GM12878 (cell line): ENCODE data around the gene ITPKB. TPM values are rescaled to one million over a fixed set of nuclear protein-coding genes. Genes with fewer than 3 reads are reported as not detected.

Source experiments
- ATAC-seq: fragments of 200-7000 bp; cut with Tn5 transposase; 3 replicates; pipeline ENCODE4 v1.9.1; 2020; ENCODE audit warnings: mild to moderate bottlenecking, moderate library complexity
- BruUV-seq: library from RNA; stranded (reverse); fragments of 400-500 nt; replicated peaks from 2 replicates; lab custom pipeline; 2021; lab: Mats Ljungman, UMichigan
- CTCF ChIA-PET: fragments of 300-600 bp; sonication (Branson Sonifier 250); formaldehyde crosslinking; extraction: SDS; loops from one replicate; lab custom pipeline; 2021; ENCODE audit warnings: inconsistent platforms; lab: Yijun Ruan, JAX
- POLR2A ChIA-PET: fragments of 350-600 bp; formaldehyde crosslinking; extraction: SDS; loops from one replicate; lab custom pipeline; 2021; ENCODE audit warnings: inconsistent platforms; lab: Charles Lee
- RAD21 ChIA-PET: fragments of 300-600 bp; sonication (Branson Sonifier 250); formaldehyde crosslinking; loops from one replicate; lab custom pipeline; 2023; ENCODE audit warnings: antibody characterized with exemption; ENCODE audit not compliant: unreplicated experiment; lab: Charles Lee
- SMC1A ChIA-PET: fragments of 300-600 bp; sonication (Branson Sonifier 250); formaldehyde crosslinking; loops from one replicate; lab custom pipeline; 2023; ENCODE audit not compliant: unreplicated experiment, uncharacterized antibody; lab: Charles Lee
- DNase-seq: peaks from one replicate; pipeline ENCODE4 v3.0.0-alpha.2; 2011; ENCODE audit warnings: low read depth, low spot score
- FAIRE-seq: peaks from 3 replicates; lab custom pipeline; 2011; peaks lifted over from hg19 to GRCh38; lab: Jason Lieb, UNC
- H2AFZ ChIP-seq: 2 replicates; pipeline ENCODE4 v1.6.0; 2011; ENCODE audit warnings: low read depth, low read length, control low read depth; ENCODE audit not compliant: control insufficient read depth
- H3K27ac ChIP-seq: 2 replicates; pipeline ENCODE4 v1.5.1; 2011; ENCODE audit warnings: control low read depth; ENCODE audit not compliant: control insufficient read depth, insufficient read depth
- H3K27me3 ChIP-seq, 2 experiments: replicated peaks in 1 of 2; 2 replicates each; pipeline versions ENCODE4 v1.6.0 to v1.6.1; 2011; ENCODE audit warnings: low read length in 1 of 2; ENCODE audit not compliant: control insufficient read depth in 2 of 2, insufficient read depth in 2 of 2
- H3K36me3 ChIP-seq, 2 experiments: 2 replicates each; pipeline ENCODE4 v1.5.1; 2011; ENCODE audit warnings: low read length in 1 of 2; ENCODE audit not compliant: control insufficient read depth in 2 of 2, insufficient read depth in 2 of 2
- H3K4me1 ChIP-seq: 2 replicates; pipeline ENCODE4 v1.6.1; 2011; ENCODE audit warnings: mild to moderate bottlenecking, low read length, moderate library complexity, mixed read lengths; ENCODE audit not compliant: control insufficient read depth, insufficient read depth
- H3K4me2 ChIP-seq: 2 replicates; pipeline ENCODE4 v1.6.0; 2011; ENCODE audit warnings: control low read depth; ENCODE audit not compliant: control insufficient read depth, insufficient read depth
- H3K4me3 ChIP-seq: fragments of 200-600 bp; sonication (generic); 2 replicates; pipeline ENCODE4 v1.5.1; 2016
- H3K79me2 ChIP-seq: 2 replicates; pipeline ENCODE4 v1.6.0; 2011; ENCODE audit warnings: low read length; ENCODE audit not compliant: control insufficient read depth, insufficient read depth
- H3K9ac ChIP-seq: 2 replicates; pipeline ENCODE4 v1.8.0; 2011; ENCODE audit warnings: low read length, control low read depth, mixed read lengths; ENCODE audit not compliant: control insufficient read depth, insufficient read depth
- H3K9me3 ChIP-seq: replicated peaks from 3 replicates; pipeline ENCODE4 v1.5.1; 2011; ENCODE audit warnings: mild to moderate bottlenecking, low read length; ENCODE audit not compliant: control insufficient read depth, insufficient read depth
- H4K20me1 ChIP-seq: 2 replicates; pipeline ENCODE4 v1.6.0; 2011; ENCODE audit not compliant: control insufficient read depth, insufficient read depth
- BACH1 ChIP-seq: fragments of 450-650 bp; IDR thresholded peaks from 2 replicates; pipeline ENCODE4 v1.6.1; 2017; ENCODE audit warnings: mild to moderate bottlenecking, borderline replicate concordance
- CHD2 ChIP-seq: IDR thresholded peaks from 2 replicates; pipeline ENCODE4 v1.6.1; 2011; ENCODE audit warnings: low read depth, low read length, improper control_type of control experiment, borderline replicate concordance
- EED ChIP-seq: sonication (generic); IDR thresholded peaks from 2 replicates; pipeline ENCODE4 v1.6.1; 2016; ENCODE audit warnings: antibody characterized with exemption, low read depth
- ETV6 ChIP-seq, 2 experiments: fragments of 450-650 bp in 1 of 2; IDR thresholded peaks in 1 of 2; conservative IDR thresholded peaks in 1 of 2; 2 replicates each; pipeline ENCODE4 v1.6.1; 2014; ENCODE audit warnings: antibody characterized with exemption in 1 of 2, borderline replicate concordance in 1 of 2, low read depth in 1 of 2, mild to moderate bottlenecking in 1 of 2, moderate library complexity in 1 of 2
- GATAD2B ChIP-seq: fragments of 450-650 bp; conservative IDR thresholded peaks from 2 replicates; pipeline ENCODE4 v1.6.1; 2017; ENCODE audit warnings: low read depth, mild to moderate bottlenecking, moderate library complexity
- MEF2A ChIP-seq: IDR thresholded peaks from 2 replicates; pipeline ENCODE4 v1.6.1; 2011; ENCODE audit warnings: low read depth, mild to moderate bottlenecking, low read length, moderate library complexity; ENCODE audit not compliant: insufficient read depth
- NFIC ChIP-seq: IDR thresholded peaks from 2 replicates; pipeline ENCODE4 v1.6.1; 2012; ENCODE audit warnings: low read depth, mild to moderate bottlenecking, inconsistent platforms, low read length, moderate library complexity
- NR2F1 ChIP-seq: fragments of 450-650 bp; conservative IDR thresholded peaks from 2 replicates; pipeline ENCODE4 v1.6.1; 2017; ENCODE audit warnings: mild to moderate bottlenecking
- NRF1 ChIP-seq: conservative IDR thresholded peaks from 2 replicates; pipeline ENCODE4 v1.6.1; 2011; ENCODE audit warnings: mild to moderate bottlenecking, low read depth, low read length, improper control_type of control experiment
- PAX8 ChIP-seq: fragments of 450-650 bp; IDR thresholded peaks from 2 replicates; pipeline ENCODE4 v1.6.1; 2017; ENCODE audit warnings: mild to moderate bottlenecking, moderate library complexity
- RELB ChIP-seq: fragments of 450-650 bp; IDR thresholded peaks from 2 replicates; pipeline ENCODE4 v1.6.1; 2017; ENCODE audit warnings: low read depth, mild to moderate bottlenecking, moderate library complexity
- SMAD1 ChIP-seq: fragments of 450-650 bp; IDR thresholded peaks from 2 replicates; pipeline ENCODE4 v1.6.1; 2018; ENCODE audit warnings: mild to moderate bottlenecking, low read depth; ENCODE audit not compliant: partially characterized antibody
- SPI1 ChIP-seq: IDR thresholded peaks from 2 replicates; pipeline ENCODE4 v1.6.1; 2011; ENCODE audit warnings: low read depth, mild to moderate bottlenecking, low read length, moderate library complexity, borderline replicate concordance; ENCODE audit not compliant: insufficient read depth
- SREBF1 ChIP-seq: IDR thresholded peaks from 2 replicates; pipeline ENCODE4 v1.6.1; 2012; ENCODE audit warnings: mild to moderate bottlenecking, low read length
- TAF1 ChIP-seq: IDR thresholded peaks from 2 replicates; pipeline ENCODE4 v1.6.1; 2011; ENCODE audit warnings: mild to moderate bottlenecking, low read depth, low read length, borderline replicate concordance
- TCF12 ChIP-seq: IDR thresholded peaks from 2 replicates; pipeline ENCODE4 v1.6.1; 2011; ENCODE audit warnings: low read depth, mild to moderate bottlenecking, low read length
- ZBTB4 ChIP-seq: fragments of 450-650 bp; formaldehyde crosslinking; IDR thresholded peaks from 2 replicates; pipeline ENCODE4 v1.4.0; 2022; ENCODE audit warnings: mild to moderate bottlenecking, moderate library complexity
- ZNF24 ChIP-seq: fragments of 450-650 bp; IDR thresholded peaks from 2 replicates; pipeline ENCODE4 v1.6.1; 2017; ENCODE audit warnings: antibody characterized with exemption, mild to moderate bottlenecking
- WGBS: methylation state at CpG from one replicate; pipeline ENCODE4 v1.1.6; 2016; ENCODE audit warnings: low lambda C conversion rate; ENCODE audit not compliant: insufficient replicate concordance, insufficient coverage; ENCODE audit errors: missing lambda C conversion rate; 5-methylcytosine and 5-hydroxymethylcytosine counted together
- in situ Hi-C: fragments of 300-500 bp; cut with MboI; formaldehyde crosslinking; loops from 9 replicates; pipeline ENCODE4 v1.14.3; 2018; ENCODE audit warnings: mixed read lengths
- intact Hi-C: fragments of 100-400 bp; cut with micrococcal nuclease; formaldehyde crosslinking; loops from one replicate; pipeline ENCODE4 v1.14.2; 2022; ENCODE audit not compliant: unreplicated experiment
- polyA plus RNA-seq, 11 experiments: library from polyadenylated mRNA; depleted of rRNA in 4 of 11; unstranded in 6 of 11; stranded (reverse) in 5 of 11; fragments of >200 nt; fragmentation: Nextera tagmentation in 4 of 11; fragmentation: Illumina TruSeq in 1 of 11; extraction: Ambion mirVana in 4 of 11; extraction: Trizol in 1 of 11; gene quantifications; 1 replicate in 1 of 11; 2 replicates in 10 of 11; pipeline versions ENCODE4 v1.2.1 to v1.2.3, GENCODE V29; 2011 to 2016; ENCODE audit warnings: inconsistent platforms in 2 of 11, missing spikeins in 2 of 11, low read depth in 1 of 11
- total RNA-seq, 4 experiments: library from RNA; depleted of rRNA in 3 of 4; stranded (reverse); fragments of >200 nt in 3 of 4; fragmentation: Illumina TruSeq in 1 of 4; extraction: Trizol in 1 of 4; gene quantifications; 2 replicates each; pipeline versions ENCODE4 v1.2.1 to v1.2.3, GENCODE V29; 2013 to 2021

ITPKB gene
- total and polyA plus RNA-seq, 10 of the 15 experiments (the other 5 are each of a cell fraction or from before 2014, with no cell fraction given) = 1.3 to 38.7 (median 12.9) TPM

GRCh38 chr1:226782845-226783601 lies 43.9 kb upstream of the ITPKB start (continued):
- TF ChIP-seq SPI1 = no peak
- TF ChIP-seq, all 136 proteins: peak for 0

- 86% methylated on average over 7 of the region's 7 CpGs for WGBS
- intact Hi-C loops = no loop called here
- RAD21 ChIA-PET = no interaction called here
- in situ Hi-C loops = no loop called here
- no peaks in the 10 kb centered on the region for H3K79me2 ChIP-seq
- peaks cover 12% of the 10 kb centered on the region for H3K4me1 ChIP-seq
- SMC1A ChIA-PET = no interaction called here
- ATAC-seq (no peak), FAIRE-seq (no peak), DNase-seq (no peak)
- no peak overlapping the region for H3K27ac ChIP-seq
- H4K20me1 ChIP-seq = no peaks in the 10 kb centered on the region
- H2AFZ ChIP-seq = no peak overlapping the region
- H3K4me2 ChIP-seq = no peak overlapping the region
- no peak overlapping the region for H3K4me3 ChIP-seq
- H3K36me3 ChIP-seq = no peaks in the 10 kb centered on the region
- CTCF ChIA-PET = no interaction called here
- H3K9me3 ChIP-seq = no peaks in the 10 kb centered on the region
- POLR2A ChIA-PET = no interaction called here
- BruUV-seq = no TSS peak
- H3K27me3 ChIP-seq = no peaks in the 10 kb centered on the region
- H3K9ac ChIP-seq = no peak overlapping the region
- no peak for TF ChIP-seq SMAD1
- TF ChIP-seq ZNF24 = no peak
- no peak for TF ChIP-seq TCF12
- TF ChIP-seq NR2F1 = no peak
- no peak for TF ChIP-seq RELB
- no peak for TF ChIP-seq EED
- TF ChIP-seq GATAD2B = no peak
- no peak for TF ChIP-seq ZBTB4
- no peak for TF ChIP-seq BACH1
- TF ChIP-seq PAX8 = no peak
- no peak for TF ChIP-seq MEF2A
- no peak for TF ChIP-seq SREBF1
- no peak for TF ChIP-seq ETV6 (conservative IDR thresholded peaks at IDR 0.05 in 1 of 2, IDR thresholded peaks at IDR 0.05 in 1 of 2; ENCODE audit: borderline replicate concordance in 1 of 2, low read depth in 1 of 2)
- no peak for TF ChIP-seq TAF1
- no peak for TF ChIP-seq NRF1
- TF ChIP-seq CHD2 = no peak
- no peak for TF ChIP-seq NFIC
These were observed 43.0 kb upstream of the ITPKB start for GRCh38 chr1:226781937-226782609.
